ENCODE measurements around the gene RIMS4. TPM values are rescaled to one million over a fixed set of nuclear protein-coding genes. Genes with fewer than 3 reads are reported as not detected.

Gene RIMS4
- total RNA-seq, 1 experiment from 2014 or later, result 4.0 TPM

DNA sequence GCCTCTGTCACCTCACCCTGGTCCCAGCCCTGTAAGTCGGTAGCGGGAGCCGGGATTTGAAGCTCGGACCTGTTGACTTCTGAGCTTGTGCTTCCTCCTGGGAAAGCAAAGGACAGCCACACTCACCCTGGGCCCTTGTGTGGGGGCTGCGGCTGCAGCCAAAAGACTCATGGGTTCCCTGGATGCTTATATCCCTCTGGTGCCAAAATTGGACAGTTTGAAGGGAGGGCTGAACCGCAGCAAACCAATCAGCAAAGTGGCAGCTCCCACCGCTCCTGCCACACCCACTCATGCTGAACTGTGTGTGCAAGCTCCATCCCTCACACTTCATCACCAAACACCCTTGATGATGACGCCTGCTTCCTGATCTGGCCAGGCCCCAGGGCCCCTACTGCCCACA, 99.1 kb downstream of the RIMS4 start:
- Histone ChIP-seq H3K9me3 (ENCODE audit: control insufficient read depth, insufficient read depth, low read depth, low read length) (no peaks in the 10 kb centered on the region), H3K27me3 (ENCODE audit: control insufficient read depth, insufficient read depth, low read length) (no peaks in the 10 kb centered on the region), H3K4me3 (ENCODE audit: low read depth in 2 of 2, low read length in 2 of 2) (no peak overlapping the region), H3K4me1 (ENCODE audit: control insufficient read depth, insufficient read depth, low read length) (peaks cover 42% of the 10 kb centered on the region), H3K36me3 (ENCODE audit: control insufficient read depth, insufficient read depth, low read length) (no peaks in the 10 kb centered on the region), H3K27ac (ENCODE audit: low read length) (peak overlapping the region; percentile 91; the same call in 1 of the 2 replicates)
- CTCF ChIA-PET, result no interaction called here
- intact Hi-C loops (cut with micrococcal nuclease; ENCODE audit: unreplicated experiment), result no loop called here
- DNase-seq (ENCODE audit: low read depth, low spot score) (no peak), ATAC-seq (no peak)
- POLR2A ChIA-PET, result no interaction called here
- TF ChIP-seq TCF7L2 (IDR thresholded peaks at IDR 0.05; ENCODE audit: low read depth, low read length) (no peak), SIN3A (IDR thresholded peaks at IDR 0.05; ENCODE audit: borderline replicate concordance, insufficient read depth, low read depth, low read length) (no peak), POLR2AphosphoS5 (IDR thresholded peaks at IDR 0.05; ENCODE audit: low read depth, low read length) (no peak)
- TF ChIP-seq, protein P1, sequence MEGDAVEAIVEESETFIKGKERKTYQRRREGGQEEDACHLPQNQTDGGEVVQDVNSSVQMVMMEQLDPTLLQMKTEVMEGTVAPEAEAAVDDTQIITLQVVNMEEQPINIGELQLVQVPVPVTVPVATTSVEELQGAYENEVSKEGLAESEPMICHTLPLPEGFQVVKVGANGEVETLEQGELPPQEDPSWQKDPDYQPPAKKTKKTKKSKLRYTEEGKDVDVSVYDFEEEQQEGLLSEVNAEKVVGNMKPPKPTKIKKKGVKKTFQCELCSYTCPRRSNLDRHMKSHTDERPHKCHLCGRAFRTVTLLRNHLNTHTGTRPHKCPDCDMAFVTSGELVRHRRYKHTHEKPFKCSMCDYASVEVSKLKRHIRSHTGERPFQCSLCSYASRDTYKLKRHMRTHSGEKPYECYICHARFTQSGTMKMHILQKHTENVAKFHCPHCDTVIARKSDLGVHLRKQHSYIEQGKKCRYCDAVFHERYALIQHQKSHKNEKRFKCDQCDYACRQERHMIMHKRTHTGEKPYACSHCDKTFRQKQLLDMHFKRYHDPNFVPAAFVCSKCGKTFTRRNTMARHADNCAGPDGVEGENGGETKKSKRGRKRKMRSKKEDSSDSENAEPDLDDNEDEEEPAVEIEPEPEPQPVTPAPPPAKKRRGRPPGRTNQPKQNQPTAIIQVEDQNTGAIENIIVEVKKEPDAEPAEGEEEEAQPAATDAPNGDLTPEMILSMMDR (IDR thresholded peaks at IDR 0.05), result no peak
- TF ChIP-seq, protein P2, sequence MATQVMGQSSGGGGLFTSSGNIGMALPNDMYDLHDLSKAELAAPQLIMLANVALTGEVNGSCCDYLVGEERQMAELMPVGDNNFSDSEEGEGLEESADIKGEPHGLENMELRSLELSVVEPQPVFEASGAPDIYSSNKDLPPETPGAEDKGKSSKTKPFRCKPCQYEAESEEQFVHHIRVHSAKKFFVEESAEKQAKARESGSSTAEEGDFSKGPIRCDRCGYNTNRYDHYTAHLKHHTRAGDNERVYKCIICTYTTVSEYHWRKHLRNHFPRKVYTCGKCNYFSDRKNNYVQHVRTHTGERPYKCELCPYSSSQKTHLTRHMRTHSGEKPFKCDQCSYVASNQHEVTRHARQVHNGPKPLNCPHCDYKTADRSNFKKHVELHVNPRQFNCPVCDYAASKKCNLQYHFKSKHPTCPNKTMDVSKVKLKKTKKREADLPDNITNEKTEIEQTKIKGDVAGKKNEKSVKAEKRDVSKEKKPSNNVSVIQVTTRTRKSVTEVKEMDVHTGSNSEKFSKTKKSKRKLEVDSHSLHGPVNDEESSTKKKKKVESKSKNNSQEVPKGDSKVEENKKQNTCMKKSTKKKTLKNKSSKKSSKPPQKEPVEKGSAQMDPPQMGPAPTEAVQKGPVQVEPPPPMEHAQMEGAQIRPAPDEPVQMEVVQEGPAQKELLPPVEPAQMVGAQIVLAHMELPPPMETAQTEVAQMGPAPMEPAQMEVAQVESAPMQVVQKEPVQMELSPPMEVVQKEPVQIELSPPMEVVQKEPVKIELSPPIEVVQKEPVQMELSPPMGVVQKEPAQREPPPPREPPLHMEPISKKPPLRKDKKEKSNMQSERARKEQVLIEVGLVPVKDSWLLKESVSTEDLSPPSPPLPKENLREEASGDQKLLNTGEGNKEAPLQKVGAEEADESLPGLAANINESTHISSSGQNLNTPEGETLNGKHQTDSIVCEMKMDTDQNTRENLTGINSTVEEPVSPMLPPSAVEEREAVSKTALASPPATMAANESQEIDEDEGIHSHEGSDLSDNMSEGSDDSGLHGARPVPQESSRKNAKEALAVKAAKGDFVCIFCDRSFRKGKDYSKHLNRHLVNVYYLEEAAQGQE (IDR thresholded peaks at IDR 0.05; ENCODE audit: insufficient read depth in 1 of 2, low read depth in 2 of 2, low read length in 1 of 2), result no peak
- in situ Hi-C loops (cut with HindIII; ENCODE audit: low pct_unique_long_range_greater_than_20kb, low sequenced_read_pairs), result no loop called here
- no TSS peak for BruUV-seq (replicated peaks)

DNA sequence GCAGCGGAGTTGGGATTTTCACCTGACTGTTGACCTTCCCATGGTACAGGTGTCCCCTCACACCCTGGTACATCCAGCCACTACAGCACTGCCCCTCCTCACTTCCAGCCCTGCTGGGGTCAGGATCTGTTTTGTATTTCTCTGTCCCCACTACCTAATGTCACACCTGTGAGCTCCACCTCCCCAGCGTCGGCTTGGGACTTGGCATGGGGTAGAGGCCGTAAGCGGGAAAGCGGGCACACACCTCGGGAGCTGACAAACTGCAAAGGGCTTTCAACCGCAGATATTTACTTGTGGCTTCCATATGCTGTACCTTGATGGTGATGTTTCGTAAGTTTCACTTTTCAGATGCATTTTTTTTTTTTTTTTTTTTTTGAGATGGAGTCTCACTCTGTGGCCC, 100.5 kb downstream of the RIMS4 start:
- Histone ChIP-seq H3K4me1 (ENCODE audit: control insufficient read depth, insufficient read depth, low read length) (peaks cover 31% of the 10 kb centered on the region), H3K4me3 (ENCODE audit: low read depth in 2 of 2, low read length in 2 of 2) (no peak overlapping the region), H3K27me3 (ENCODE audit: control insufficient read depth, insufficient read depth, low read length) (no peaks in the 10 kb centered on the region), H3K27ac (ENCODE audit: low read length) (peak overlapping the region; percentile 72), H3K9me3 (ENCODE audit: control insufficient read depth, insufficient read depth, low read depth, low read length) (no peaks in the 10 kb centered on the region), H3K36me3 (ENCODE audit: control insufficient read depth, insufficient read depth, low read length) (no peaks in the 10 kb centered on the region)
- BruUV-seq (replicated peaks), result no TSS peak
- ChIA-PET POLR2A (no interaction called here), CTCF (no interaction called here)
- no peak for DNase-seq (ENCODE audit: low read depth, low spot score)
- intact Hi-C loops (cut with micrococcal nuclease; ENCODE audit: unreplicated experiment), result no loop called here
- in situ Hi-C loops (cut with HindIII; ENCODE audit: low pct_unique_long_range_greater_than_20kb, low sequenced_read_pairs), result no loop called here
- TF ChIP-seq, protein P2 (IDR thresholded peaks at IDR 0.05; ENCODE audit: insufficient read depth in 1 of 2, low read depth in 2 of 2, low read length in 1 of 2), result no peak
- TF ChIP-seq, protein P1 (IDR thresholded peaks at IDR 0.05), result no peak
- TF ChIP-seq TCF7L2 (IDR thresholded peaks at IDR 0.05; ENCODE audit: low read depth, low read length) (no peak), SIN3A (IDR thresholded peaks at IDR 0.05; ENCODE audit: borderline replicate concordance, insufficient read depth, low read depth, low read length) (no peak), POLR2AphosphoS5 (IDR thresholded peaks at IDR 0.05; ENCODE audit: low read depth, low read length) (no peak)
- ATAC-seq, result no peak
